GM12878 (cell line): ENCODE data around the gene CLDN9. TPM values are rescaled to one million over a fixed set of nuclear protein-coding genes. Genes with fewer than 3 reads are reported as not detected.

ENCODE experiments used
- ATAC-seq: fragments of 200-7000 bp; cut with Tn5 transposase; 3 replicates; pipeline ENCODE4 v1.9.1; 2020; ENCODE audit warnings: mild to moderate bottlenecking, moderate library complexity
- BruUV-seq: library from RNA; stranded (reverse); fragments of 400-500 nt; replicated peaks from 2 replicates; lab custom pipeline; 2021; lab: Mats Ljungman, UMichigan
- CTCF ChIA-PET: fragments of 300-600 bp; sonication (Branson Sonifier 250); formaldehyde crosslinking; extraction: SDS; loops from one replicate; lab custom pipeline; 2021; ENCODE audit warnings: inconsistent platforms; lab: Yijun Ruan, JAX
- POLR2A ChIA-PET: fragments of 350-600 bp; formaldehyde crosslinking; extraction: SDS; loops from one replicate; lab custom pipeline; 2021; ENCODE audit warnings: inconsistent platforms; lab: Charles Lee
- RAD21 ChIA-PET: fragments of 300-600 bp; sonication (Branson Sonifier 250); formaldehyde crosslinking; loops from one replicate; lab custom pipeline; 2023; ENCODE audit warnings: antibody characterized with exemption; ENCODE audit not compliant: unreplicated experiment; lab: Charles Lee
- SMC1A ChIA-PET: fragments of 300-600 bp; sonication (Branson Sonifier 250); formaldehyde crosslinking; loops from one replicate; lab custom pipeline; 2023; ENCODE audit not compliant: unreplicated experiment, uncharacterized antibody; lab: Charles Lee
- DNase-seq: peaks from one replicate; pipeline ENCODE4 v3.0.0-alpha.2; 2011; ENCODE audit warnings: low read depth, low spot score
- FAIRE-seq: peaks from 3 replicates; lab custom pipeline; 2011; peaks lifted over from hg19 to GRCh38; lab: Jason Lieb, UNC
- H2AFZ ChIP-seq: 2 replicates; pipeline ENCODE4 v1.6.0; 2011; ENCODE audit warnings: low read depth, low read length, control low read depth; ENCODE audit not compliant: control insufficient read depth
- H3K27ac ChIP-seq: 2 replicates; pipeline ENCODE4 v1.5.1; 2011; ENCODE audit warnings: control low read depth; ENCODE audit not compliant: control insufficient read depth, insufficient read depth
- H3K27me3 ChIP-seq, 2 experiments: replicated peaks in 1 of 2; 2 replicates each; pipeline versions ENCODE4 v1.6.0 to v1.6.1; 2011; ENCODE audit warnings: low read length in 1 of 2; ENCODE audit not compliant: control insufficient read depth in 2 of 2, insufficient read depth in 2 of 2
- H3K36me3 ChIP-seq, 2 experiments: 2 replicates each; pipeline ENCODE4 v1.5.1; 2011; ENCODE audit warnings: low read length in 1 of 2; ENCODE audit not compliant: control insufficient read depth in 2 of 2, insufficient read depth in 2 of 2
- H3K4me1 ChIP-seq: 2 replicates; pipeline ENCODE4 v1.6.1; 2011; ENCODE audit warnings: mild to moderate bottlenecking, low read length, moderate library complexity, mixed read lengths; ENCODE audit not compliant: control insufficient read depth, insufficient read depth
- H3K4me2 ChIP-seq: 2 replicates; pipeline ENCODE4 v1.6.0; 2011; ENCODE audit warnings: control low read depth; ENCODE audit not compliant: control insufficient read depth, insufficient read depth
- H3K4me3 ChIP-seq: fragments of 200-600 bp; sonication (generic); 2 replicates; pipeline ENCODE4 v1.5.1; 2016
- H3K79me2 ChIP-seq: 2 replicates; pipeline ENCODE4 v1.6.0; 2011; ENCODE audit warnings: low read length; ENCODE audit not compliant: control insufficient read depth, insufficient read depth
- H3K9ac ChIP-seq: 2 replicates; pipeline ENCODE4 v1.8.0; 2011; ENCODE audit warnings: low read length, control low read depth, mixed read lengths; ENCODE audit not compliant: control insufficient read depth, insufficient read depth
- H3K9me3 ChIP-seq: replicated peaks from 3 replicates; pipeline ENCODE4 v1.5.1; 2011; ENCODE audit warnings: mild to moderate bottlenecking, low read length; ENCODE audit not compliant: control insufficient read depth, insufficient read depth
- H4K20me1 ChIP-seq: 2 replicates; pipeline ENCODE4 v1.6.0; 2011; ENCODE audit not compliant: control insufficient read depth, insufficient read depth
- ATF3 ChIP-seq: IDR thresholded peaks from 2 replicates; pipeline ENCODE4 v1.6.1; 2011; ENCODE audit warnings: low read depth, mild to moderate bottlenecking, low read length, moderate library complexity, borderline replicate concordance; ENCODE audit errors: extremely low read depth
- CBX3 ChIP-seq: fragments of 200-600 bp; sonication (generic); IDR thresholded peaks from 2 replicates; pipeline ENCODE4 v1.6.1; 2016; ENCODE audit warnings: low read depth, borderline replicate concordance
- CEBPZ ChIP-seq: fragments of 150-350 bp; IDR thresholded peaks from 2 replicates; pipeline ENCODE4 v1.6.1; 2016; ENCODE audit warnings: low read depth, low read length
- CHD2 ChIP-seq: IDR thresholded peaks from 2 replicates; pipeline ENCODE4 v1.6.1; 2011; ENCODE audit warnings: low read depth, low read length, improper control_type of control experiment, borderline replicate concordance
- CREM ChIP-seq: IDR thresholded peaks from 2 replicates; pipeline ENCODE4 v1.6.1; 2014; ENCODE audit warnings: antibody characterized with exemption, low read depth
- EZH2 ChIP-seq: IDR thresholded peaks from 2 replicates; pipeline ENCODE4 v1.6.1; 2012; ENCODE audit warnings: low read depth, mild to moderate bottlenecking, control low read depth, inconsistent platforms, low read length, borderline replicate concordance; ENCODE audit not compliant: control insufficient read depth
- IKZF2 ChIP-seq, 2 experiments: fragments of 450-650 bp; IDR thresholded peaks; 2 replicates each; pipeline ENCODE4 v1.6.1; 2017; ENCODE audit warnings: mild to moderate bottlenecking in 2 of 2, moderate library complexity in 2 of 2
- KAT2A ChIP-seq: conservative IDR thresholded peaks from 2 replicates; pipeline ENCODE4 v1.6.1; 2011; ENCODE audit warnings: low read depth, low read length; ENCODE audit not compliant: control insufficient read depth
- MEF2B ChIP-seq: fragments of 450-650 bp; IDR thresholded peaks from 2 replicates; pipeline ENCODE4 v1.6.1; 2018; ENCODE audit warnings: mild to moderate bottlenecking, moderate library complexity; ENCODE audit not compliant: partially characterized antibody, poor library complexity, severe bottlenecking
- POLR2A ChIP-seq: IDR thresholded peaks from 2 replicates; pipeline ENCODE4 v1.6.1; 2011; ENCODE audit warnings: low read depth, mild to moderate bottlenecking, low read length
- ZNF207 ChIP-seq: fragments of 450-650 bp; IDR thresholded peaks from 2 replicates; pipeline ENCODE4 v1.6.1; 2014; ENCODE audit warnings: antibody characterized with exemption, mild to moderate bottlenecking, borderline replicate concordance
- ZSCAN29 ChIP-seq: fragments of 450-650 bp; IDR thresholded peaks from 2 replicates; pipeline ENCODE4 v1.6.1; 2017; ENCODE audit warnings: mild to moderate bottlenecking, moderate library complexity
- WGBS: methylation state at CpG from one replicate; pipeline ENCODE4 v1.1.6; 2016; ENCODE audit warnings: low lambda C conversion rate; ENCODE audit not compliant: insufficient replicate concordance, insufficient coverage; ENCODE audit errors: missing lambda C conversion rate; 5-methylcytosine and 5-hydroxymethylcytosine counted together
- in situ Hi-C: fragments of 300-500 bp; cut with MboI; formaldehyde crosslinking; loops from 9 replicates; pipeline ENCODE4 v1.14.3; 2018; ENCODE audit warnings: mixed read lengths
- intact Hi-C: fragments of 100-400 bp; cut with micrococcal nuclease; formaldehyde crosslinking; loops from one replicate; pipeline ENCODE4 v1.14.2; 2022; ENCODE audit not compliant: unreplicated experiment
- polyA plus RNA-seq, 11 experiments: library from polyadenylated mRNA; depleted of rRNA in 4 of 11; unstranded in 6 of 11; stranded (reverse) in 5 of 11; fragments of >200 nt; fragmentation: Nextera tagmentation in 4 of 11; fragmentation: Illumina TruSeq in 1 of 11; extraction: Ambion mirVana in 4 of 11; extraction: Trizol in 1 of 11; gene quantifications; 1 replicate in 1 of 11; 2 replicates in 10 of 11; pipeline versions ENCODE4 v1.2.1 to v1.2.3, GENCODE V29; 2011 to 2016; ENCODE audit warnings: inconsistent platforms in 2 of 11, missing spikeins in 2 of 11, low read depth in 1 of 11
- total RNA-seq, 4 experiments: library from RNA; depleted of rRNA in 3 of 4; stranded (reverse); fragments of >200 nt in 3 of 4; fragmentation: Illumina TruSeq in 1 of 4; extraction: Trizol in 1 of 4; gene quantifications; 2 replicates each; pipeline versions ENCODE4 v1.2.1 to v1.2.3, GENCODE V29; 2013 to 2021

Gene CLDN9
- total and polyA plus RNA-seq, 10 of the 15 experiments (the other 5 are each of a cell fraction or from before 2014, with no cell fraction given) = not detected

GRCh38 chr16:2982402-2982801 is 30.3 kb upstream of the CLDN9 start:
- ATAC-seq (no peak), FAIRE-seq (no peak), DNase-seq (no peak)
- WGBS = 74% methylated on average over 5 of the region's 5 CpGs
- H3K4me3 ChIP-seq = no peak overlapping the region
- TF ChIP-seq CREM = no peak
- TF ChIP-seq MEF2B = no peak
- no peak for TF ChIP-seq IKZF2 (IDR thresholded peaks at IDR 0.05)
- TF ChIP-seq POLR2A = no peak
- no peak for TF ChIP-seq CBX3
- no peak for TF ChIP-seq CHD2
- peaks cover 0 to 1% of the 10 kb centered on the region in 2 experiments; a peak in 1 of 4 replicates for H3K36me3 ChIP-seq
- no peak overlapping the region for H3K27ac ChIP-seq
- ChIA-PET POLR2A (interaction anchor here (0.6 to 0.7 kb wide), 2 partner anchors 25 to 69 kb away, joined by 3 to 6 read pairs; no protein-coding TSS in a partner anchor), CTCF (interaction anchor here (1.0 to 2.3 kb wide), 16 partner anchors 10 to 192 kb away, joined by 3 to 13 read pairs (median 5); partner anchors contain the start of genes FLYWCH2, KREMEN2 and PAQR4), RAD21 (interaction anchor here (0.6 to 1.2 kb wide), 5 partner anchors 22 to 76 kb away, joined by 3 to 4 read pairs (median 3); partner anchors contain the start of gene TNFRSF12A), SMC1A (interaction anchor here (1.0 to 1.5 kb wide), 2 partner anchors 36 to 46 kb away, joined by 3 to 5 read pairs; no protein-coding TSS in a partner anchor)
- no peak overlapping the region for H2AFZ ChIP-seq
- no peak overlapping the region for H3K9ac ChIP-seq
- no peak overlapping the region for H3K4me2 ChIP-seq
- no peaks in the 10 kb centered on the region for H4K20me1 ChIP-seq
- in situ Hi-C loops = no loop called here
- intact Hi-C loops = loop anchor here (5.0 kb wide), 2 partner anchors 55 to 75 kb away; no protein-coding TSS in a partner anchor
- no peaks in the 10 kb centered on the region for H3K9me3 ChIP-seq
- BruUV-seq = no TSS peak
- peaks cover 7% of the 10 kb centered on the region for H3K4me1 ChIP-seq
- peaks cover 11% of the 10 kb centered on the region for H3K79me2 ChIP-seq
- no peaks in the 10 kb centered on the region for H3K27me3 ChIP-seq

- H3K4me2 ChIP-seq = peak overlapping the region; percentile 69
- H3K4me3 ChIP-seq = peak overlapping the region; percentile 17
- peak overlapping the region; percentile 72 for H2AFZ ChIP-seq
- no peaks in the 10 kb centered on the region for H3K9me3 ChIP-seq
- ChIA-PET RAD21 (interaction anchor here (1.2 kb wide), 2 partner anchors 57 to 75 kb away, joined by 3 read pairs; no protein-coding TSS in a partner anchor), SMC1A (interaction anchor here (1.0 to 1.5 kb wide), 3 partner anchors 14 to 146 kb away, joined by 4 to 5 read pairs (median 5); no protein-coding TSS in a partner anchor), POLR2A (interaction anchor here (0.7 kb wide), 1 partner anchor 38 kb away, joined by 5 read pairs; no protein-coding TSS in a partner anchor), CTCF (interaction anchor here (1.0 to 2.3 kb wide), 9 partner anchors 14 to 190 kb away, joined by 3 to 13 read pairs (median 6); partner anchors contain the start of genes KREMEN2 and PAQR4)
- in situ Hi-C loops (no loop called here), intact Hi-C loops (loop anchor here (5.0 kb wide), 2 partner anchors 56 to 76 kb away; no protein-coding TSS in a partner anchor)
- no peak overlapping the region for H3K27ac ChIP-seq
- peak; percentile 55 for ATAC-seq
- WGBS = 2% methylated on average over 37 of the region's 42 CpGs
- no peaks in the 10 kb centered on the region for H3K27me3 ChIP-seq
- no peak overlapping the region for H3K9ac ChIP-seq
- no peaks in the 10 kb centered on the region for H3K36me3 ChIP-seq
- no peak for DNase-seq
- H4K20me1 ChIP-seq = no peaks in the 10 kb centered on the region
- peak; percentile 81 for FAIRE-seq
- BruUV-seq = no TSS peak
- H3K4me1 ChIP-seq = peaks cover 7% of the 10 kb centered on the region
- H3K79me2 ChIP-seq = peaks cover 11% of the 10 kb centered on the region
- 0 out of 2 replicates have a peak, but pooled peaks have one; percentile 57 for TF ChIP-seq ZNF207
- no peak for TF ChIP-seq ATF3
- 0 out of 2 replicates have a peak, but pooled peaks have one; percentile 52 for TF ChIP-seq ZSCAN29
- peak; percentile 34 to 55; a peak in 3 of 4 replicates for TF ChIP-seq IKZF2 (IDR thresholded peaks at IDR 0.05)
- no peak for TF ChIP-seq CBX3
- no peak for TF ChIP-seq KAT2A
- no peak for TF ChIP-seq EZH2
- TF ChIP-seq CEBPZ = no peak
Observed at GRCh38 chr16:2983706-2984136, 29.0 kb upstream of the CLDN9 start.
